Adrenal gland (tissue), 5 donors: Measurements from ENCODE around the gene RFWD3.

Source experiments
- POLR2A ChIP-seq, 2 donors: fragments of 450-650 bp; IDR thresholded peaks; one replicate each; pipeline ENCODE4 v1.6.1; 2017; ENCODE audit warnings: antibody characterized with exemption in 2 of 2, mild to moderate bottlenecking in 2 of 2, moderate library complexity in 1 of 2
- TF ChIP-seq, protein P1 (sequence below), 6 experiments: fragments of 450-650 bp in 4 of 6; fragments of 200-600 bp in 2 of 6; sonication (generic) in 1 of 6; IDR thresholded peaks; 1 replicate in 5 of 6; 2 replicates in 1 of 6; pipeline versions ENCODE4 v1.5.1 to v1.8.0; 2016 to 2021; ENCODE audit warnings: antibody characterized with exemption in 6 of 6, mild to moderate bottlenecking in 2 of 6, moderate library complexity in 1 of 6
- donor health status: DM: no; HTN: no; CAD: no.

DNA sequence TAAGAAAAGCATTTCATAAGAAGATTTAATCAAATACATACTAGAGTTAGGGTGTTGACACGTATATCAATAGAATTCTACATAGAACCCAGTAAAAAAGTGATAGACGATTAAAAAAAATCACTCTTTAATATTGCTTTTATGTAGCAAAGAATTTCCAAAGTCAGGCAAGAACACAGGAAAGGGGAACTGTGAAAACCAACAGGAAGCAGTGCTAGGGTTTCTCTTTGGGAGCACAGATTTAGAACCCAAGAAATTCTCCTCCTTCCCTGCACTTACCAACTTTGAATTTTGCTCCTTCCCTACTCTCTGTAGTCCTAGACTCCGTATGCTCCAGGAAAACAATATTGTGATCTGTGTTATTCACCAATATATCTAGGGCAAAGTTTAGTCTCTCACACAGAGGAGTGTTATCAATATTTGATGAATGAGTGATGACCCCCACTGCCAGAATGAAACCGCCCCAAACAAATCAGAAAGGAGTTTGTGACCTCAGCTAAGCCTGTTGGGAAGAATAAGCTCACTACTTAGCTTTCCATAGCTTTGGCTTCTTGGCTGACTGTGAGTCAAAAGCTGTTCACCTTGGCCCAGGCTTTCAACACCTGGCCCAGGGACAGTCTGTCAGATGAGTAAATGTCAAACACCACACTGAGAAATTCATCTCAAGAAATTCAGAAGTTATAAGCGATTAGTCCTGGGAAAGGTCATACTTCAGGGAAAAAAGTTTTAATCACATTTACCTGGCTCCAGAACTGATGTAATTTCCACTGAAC is 8.6 kb downstream of the RFWD3 start:
- TF ChIP-seq, protein P1, sequence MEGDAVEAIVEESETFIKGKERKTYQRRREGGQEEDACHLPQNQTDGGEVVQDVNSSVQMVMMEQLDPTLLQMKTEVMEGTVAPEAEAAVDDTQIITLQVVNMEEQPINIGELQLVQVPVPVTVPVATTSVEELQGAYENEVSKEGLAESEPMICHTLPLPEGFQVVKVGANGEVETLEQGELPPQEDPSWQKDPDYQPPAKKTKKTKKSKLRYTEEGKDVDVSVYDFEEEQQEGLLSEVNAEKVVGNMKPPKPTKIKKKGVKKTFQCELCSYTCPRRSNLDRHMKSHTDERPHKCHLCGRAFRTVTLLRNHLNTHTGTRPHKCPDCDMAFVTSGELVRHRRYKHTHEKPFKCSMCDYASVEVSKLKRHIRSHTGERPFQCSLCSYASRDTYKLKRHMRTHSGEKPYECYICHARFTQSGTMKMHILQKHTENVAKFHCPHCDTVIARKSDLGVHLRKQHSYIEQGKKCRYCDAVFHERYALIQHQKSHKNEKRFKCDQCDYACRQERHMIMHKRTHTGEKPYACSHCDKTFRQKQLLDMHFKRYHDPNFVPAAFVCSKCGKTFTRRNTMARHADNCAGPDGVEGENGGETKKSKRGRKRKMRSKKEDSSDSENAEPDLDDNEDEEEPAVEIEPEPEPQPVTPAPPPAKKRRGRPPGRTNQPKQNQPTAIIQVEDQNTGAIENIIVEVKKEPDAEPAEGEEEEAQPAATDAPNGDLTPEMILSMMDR (IDR thresholded peaks at IDR 0.05) = no peak
- TF ChIP-seq POLR2A (IDR thresholded peaks at IDR 0.05) = no peak
